Osteocyte (in vitro differentiated cells): Measurements from ENCODE around the gene AGRN. TPM values are rescaled to one million over a fixed set of nuclear protein-coding genes. Genes with fewer than 3 reads are reported as not detected.
"Not testable (repeated sequence)": the region's sequence is repeated elsewhere in the genome, so short reads cannot be mapped to it uniquely, and the experiment has no call there.

ENCODE experiments used
- DNase-seq: peaks from one replicate; pipeline ENCODE4 v3.0.0; 2021; ENCODE audit warnings: mixed read lengths; ENCODE audit not compliant: unreplicated experiment; ENCODE audit errors: extremely low spot score
- H3K27ac Mint-ChIP-seq: one replicate; pipeline ENCODE4 v1.8.0; 2021; ENCODE audit warnings: mild to moderate bottlenecking, mixed read lengths; ENCODE audit not compliant: unreplicated experiment
- H3K27me3 Mint-ChIP-seq: one replicate; pipeline ENCODE4 v1.8.0; 2021; ENCODE audit warnings: mixed read lengths; ENCODE audit not compliant: unreplicated experiment
- H3K36me3 Mint-ChIP-seq: one replicate; pipeline ENCODE4 v1.8.0; 2021; ENCODE audit warnings: mixed read lengths; ENCODE audit not compliant: unreplicated experiment
- H3K4me1 Mint-ChIP-seq: one replicate; pipeline ENCODE4 v1.8.0; 2021; ENCODE audit warnings: mixed read lengths; ENCODE audit not compliant: unreplicated experiment
- H3K4me3 Mint-ChIP-seq: one replicate; pipeline ENCODE4 v1.8.0; 2021; ENCODE audit warnings: mild to moderate bottlenecking, moderate library complexity, mixed read lengths; ENCODE audit not compliant: unreplicated experiment
- H3K9me3 Mint-ChIP-seq: one replicate; pipeline ENCODE4 v1.8.0; 2021; ENCODE audit warnings: mixed read lengths; ENCODE audit not compliant: unreplicated experiment
- total RNA-seq: library from RNA; stranded (reverse); gene quantifications from 2 replicates; pipeline ENCODE4 v1.2.1, GENCODE V29; 2021
- TF ChIP-seq, protein P1 (sequence below): fragments of 200-600 bp; sonication (generic); IDR thresholded peaks from 2 replicates; pipeline ENCODE4 v1.5.0; 2021; ENCODE audit warnings: antibody characterized with exemption, mild to moderate bottlenecking, moderate library complexity

The AGRN gene
- total RNA-seq, 1 donor from 2014 or later = 191 TPM

GRCh38 chr1:1063945-1064831 is 44.3 kb downstream of the AGRN start:
- Mint-ChIP-seq H3K4me3 (no peak overlapping the region), H3K4me1 (peaks cover 25% of the 10 kb centered on the region), H3K27ac (peak overlapping the region; percentile 52), H3K36me3 (no peaks in the 10 kb centered on the region), H3K27me3 (no peaks in the 10 kb centered on the region), H3K9me3 (no peaks in the 10 kb centered on the region)
- TF ChIP-seq, protein P1, sequence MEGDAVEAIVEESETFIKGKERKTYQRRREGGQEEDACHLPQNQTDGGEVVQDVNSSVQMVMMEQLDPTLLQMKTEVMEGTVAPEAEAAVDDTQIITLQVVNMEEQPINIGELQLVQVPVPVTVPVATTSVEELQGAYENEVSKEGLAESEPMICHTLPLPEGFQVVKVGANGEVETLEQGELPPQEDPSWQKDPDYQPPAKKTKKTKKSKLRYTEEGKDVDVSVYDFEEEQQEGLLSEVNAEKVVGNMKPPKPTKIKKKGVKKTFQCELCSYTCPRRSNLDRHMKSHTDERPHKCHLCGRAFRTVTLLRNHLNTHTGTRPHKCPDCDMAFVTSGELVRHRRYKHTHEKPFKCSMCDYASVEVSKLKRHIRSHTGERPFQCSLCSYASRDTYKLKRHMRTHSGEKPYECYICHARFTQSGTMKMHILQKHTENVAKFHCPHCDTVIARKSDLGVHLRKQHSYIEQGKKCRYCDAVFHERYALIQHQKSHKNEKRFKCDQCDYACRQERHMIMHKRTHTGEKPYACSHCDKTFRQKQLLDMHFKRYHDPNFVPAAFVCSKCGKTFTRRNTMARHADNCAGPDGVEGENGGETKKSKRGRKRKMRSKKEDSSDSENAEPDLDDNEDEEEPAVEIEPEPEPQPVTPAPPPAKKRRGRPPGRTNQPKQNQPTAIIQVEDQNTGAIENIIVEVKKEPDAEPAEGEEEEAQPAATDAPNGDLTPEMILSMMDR = peak; percentile 93
- DNase-seq = peak; percentile 91

GRCh38 chr1:1065265-1065939 is 45.5 kb downstream of the AGRN start:
- no peak for DNase-seq
- H3K4me3 Mint-ChIP-seq = no peak overlapping the region
- peaks cover 20% of the 10 kb centered on the region for H3K4me1 Mint-ChIP-seq
- no peaks in the 10 kb centered on the region for H3K36me3 Mint-ChIP-seq
- no peak overlapping the region for H3K27ac Mint-ChIP-seq
- no peaks in the 10 kb centered on the region for H3K9me3 Mint-ChIP-seq
- TF ChIP-seq, protein P1 = no peak
- H3K27me3 Mint-ChIP-seq = no peaks in the 10 kb centered on the region

DNA sequence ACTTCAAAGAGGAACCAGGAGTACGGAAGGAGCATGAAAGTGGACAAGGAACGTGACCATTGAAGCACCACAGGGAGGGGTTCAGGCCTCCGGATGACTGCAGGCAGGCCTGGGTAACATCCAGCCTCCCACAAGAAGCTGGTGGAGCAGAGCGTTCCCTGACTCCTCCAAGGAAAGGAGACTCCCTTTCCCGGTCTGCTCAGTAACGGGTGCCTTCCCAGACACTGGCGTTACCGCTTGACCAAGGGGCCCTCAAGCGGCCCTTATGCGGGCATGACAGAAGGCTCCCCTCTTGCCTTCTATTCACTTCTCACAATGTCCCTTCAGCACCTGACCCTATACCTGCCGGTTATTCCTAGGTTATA is 46.0 kb downstream of the AGRN start:
- not testable (repeated sequence) for DNase-seq, H3K27me3 Mint-ChIP-seq, H3K27ac Mint-ChIP-seq, H3K9me3 Mint-ChIP-seq, H3K4me3 Mint-ChIP-seq, H3K36me3 Mint-ChIP-seq
- H3K4me1 Mint-ChIP-seq = peaks cover 19% of the 10 kb centered on the region

DNA sequence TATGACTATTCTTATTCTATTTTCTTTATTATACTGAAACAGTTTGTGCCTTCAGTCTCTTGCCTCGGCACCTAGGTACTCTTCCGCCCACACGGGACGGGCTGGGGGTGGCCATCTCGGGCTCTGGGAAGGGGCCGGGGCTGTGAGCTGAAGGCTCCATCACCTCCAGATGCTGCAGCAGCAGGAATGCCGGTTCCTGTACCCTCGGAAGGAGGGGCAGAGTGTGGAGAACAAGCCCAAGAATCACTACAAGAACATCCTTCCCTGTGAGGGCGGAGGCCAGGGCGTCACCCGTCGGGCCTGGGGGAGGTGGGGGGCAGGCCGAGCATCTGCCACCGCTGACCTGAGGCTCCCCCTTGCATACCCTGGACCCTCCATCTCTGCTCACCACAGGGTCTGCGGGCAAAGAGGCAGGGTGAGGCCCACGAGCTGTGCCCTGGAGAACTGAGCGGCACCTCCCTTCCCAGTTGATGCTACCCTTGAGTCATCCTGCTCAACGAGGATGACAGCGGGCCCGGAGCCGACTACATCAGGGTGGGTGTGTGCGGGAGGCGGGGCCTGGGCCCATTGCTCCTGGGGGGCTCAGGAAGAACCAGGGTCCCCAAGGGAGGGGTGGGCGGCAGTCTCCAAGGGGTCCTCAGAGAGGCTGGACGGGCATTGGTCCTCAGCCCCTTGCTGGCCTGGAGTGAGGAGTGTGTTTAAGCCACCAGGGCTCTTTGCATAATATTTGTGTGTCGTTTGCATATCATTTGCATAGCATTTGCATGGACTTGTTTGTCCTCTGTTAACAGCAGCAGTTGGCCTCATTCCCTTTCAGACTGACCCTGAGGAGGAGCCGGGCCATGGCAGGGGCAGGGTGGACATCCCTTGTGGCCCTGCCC is 46.7 kb downstream of the AGRN start:
- no peaks in the 10 kb centered on the region for H3K36me3 Mint-ChIP-seq
- peaks cover 19% of the 10 kb centered on the region for H3K4me1 Mint-ChIP-seq
- H3K9me3 Mint-ChIP-seq = no peaks in the 10 kb centered on the region
- TF ChIP-seq, protein P1 = no peak
- no peak overlapping the region for H3K27ac Mint-ChIP-seq
- H3K27me3 Mint-ChIP-seq = no peaks in the 10 kb centered on the region
- H3K4me3 Mint-ChIP-seq = no peak overlapping the region
- DNase-seq = no peak

GRCh38 chr1:1067284-1067859 is 47.5 kb downstream of the AGRN start:
- no peaks in the 10 kb centered on the region for H3K9me3 Mint-ChIP-seq
- no peak overlapping the region for H3K27ac Mint-ChIP-seq
- peaks cover 17% of the 10 kb centered on the region for H3K4me1 Mint-ChIP-seq
- no peaks in the 10 kb centered on the region for H3K27me3 Mint-ChIP-seq
- DNase-seq = no peak
- H3K4me3 Mint-ChIP-seq = peak overlapping the region; percentile 35
- no peaks in the 10 kb centered on the region for H3K36me3 Mint-ChIP-seq
- TF ChIP-seq, protein P1 = no peak
